Measurements from ENCODE around the gene SEPTIN1. TPM values are rescaled to one million over a fixed set of nuclear protein-coding genes. Genes with fewer than 3 reads are reported as not detected.
A peak's percentile ranks its signal among the peaks of the same experiment; 100 is the strongest.

Gene SEPTIN1
- total RNA-seq, 1 donor from 2014 or later: 2.0 TPM

GRCh38 chr16:30367349-30368009 is 14.9 kb downstream of the SEPTIN1 start:
- Mint-ChIP-seq H3K36me3 (ENCODE audit: unreplicated experiment) (peaks cover 22% of the 10 kb centered on the region), H3K4me1 (ENCODE audit: unreplicated experiment) (peaks cover 41% of the 10 kb centered on the region), H3K9me3 (ENCODE audit: unreplicated experiment) (no peaks in the 10 kb centered on the region), H3K27ac (ENCODE audit: unreplicated experiment) (peak overlapping the region; percentile 80), H3K27me3 (ENCODE audit: unreplicated experiment) (no peaks in the 10 kb centered on the region), H3K4me3 (ENCODE audit: unreplicated experiment) (peak overlapping the region; percentile 85)
- no peak for TF ChIP-seq CTCF (IDR thresholded peaks at IDR 0.05)
- DNase-seq (ENCODE audit: extremely low spot score, unreplicated experiment): no peak

- peak overlapping the region; percentile 10 for H3K4me3 Mint-ChIP-seq (ENCODE audit: unreplicated experiment)
- H3K4me1 Mint-ChIP-seq (ENCODE audit: unreplicated experiment): peaks cover 38% of the 10 kb centered on the region
- DNase-seq (ENCODE audit: extremely low spot score, unreplicated experiment): no peak
- no peak overlapping the region for H3K27ac Mint-ChIP-seq (ENCODE audit: unreplicated experiment)
- no peaks in the 10 kb centered on the region for H3K27me3 Mint-ChIP-seq (ENCODE audit: unreplicated experiment)
- no peaks in the 10 kb centered on the region for H3K9me3 Mint-ChIP-seq (ENCODE audit: unreplicated experiment)
- no peak for TF ChIP-seq CTCF (IDR thresholded peaks at IDR 0.05)
- H3K36me3 Mint-ChIP-seq (ENCODE audit: unreplicated experiment): peaks cover 27% of the 10 kb centered on the region
Measured at GRCh38 chr16:30366511-30366910, 15.8 kb downstream of the SEPTIN1 start.

GRCh38 chr16:30365200-30365599 is 17.2 kb downstream of the SEPTIN1 start:
- peaks cover 33% of the 10 kb centered on the region for H3K4me1 Mint-ChIP-seq (ENCODE audit: unreplicated experiment)
- no peak for DNase-seq (ENCODE audit: extremely low spot score, unreplicated experiment)
- H3K4me3 Mint-ChIP-seq (ENCODE audit: unreplicated experiment): no peak overlapping the region
- H3K27ac Mint-ChIP-seq (ENCODE audit: unreplicated experiment): no peak overlapping the region
- no peaks in the 10 kb centered on the region for H3K27me3 Mint-ChIP-seq (ENCODE audit: unreplicated experiment)
- H3K36me3 Mint-ChIP-seq (ENCODE audit: unreplicated experiment): peaks cover 30% of the 10 kb centered on the region
- no peak for TF ChIP-seq CTCF (IDR thresholded peaks at IDR 0.05)
- no peaks in the 10 kb centered on the region for H3K9me3 Mint-ChIP-seq (ENCODE audit: unreplicated experiment)

GRCh38 chr16:30361180-30361579 is 21.2 kb downstream of the SEPTIN1 start:
- Mint-ChIP-seq H3K27me3 (ENCODE audit: unreplicated experiment) (no peaks in the 10 kb centered on the region), H3K9me3 (ENCODE audit: unreplicated experiment) (no peaks in the 10 kb centered on the region), H3K4me1 (ENCODE audit: unreplicated experiment) (peaks cover 6% of the 10 kb centered on the region), H3K27ac (ENCODE audit: unreplicated experiment) (no peak overlapping the region), H3K4me3 (ENCODE audit: unreplicated experiment) (no peak overlapping the region), H3K36me3 (ENCODE audit: unreplicated experiment) (peaks cover 32% of the 10 kb centered on the region)
- no peak for TF ChIP-seq CTCF (IDR thresholded peaks at IDR 0.05)
- DNase-seq (ENCODE audit: extremely low spot score, unreplicated experiment): no peak

GRCh38 chr16:30359871-30360170 is 22.5 kb downstream of the SEPTIN1 start:
- Mint-ChIP-seq H3K27me3 (ENCODE audit: unreplicated experiment) (no peaks in the 10 kb centered on the region), H3K9me3 (ENCODE audit: unreplicated experiment) (no peaks in the 10 kb centered on the region), H3K27ac (ENCODE audit: unreplicated experiment) (no peak overlapping the region), H3K36me3 (ENCODE audit: unreplicated experiment) (peaks cover 22% of the 10 kb centered on the region), H3K4me1 (ENCODE audit: unreplicated experiment) (peaks cover 7% of the 10 kb centered on the region), H3K4me3 (ENCODE audit: unreplicated experiment) (no peak overlapping the region)
- TF ChIP-seq CTCF (IDR thresholded peaks at IDR 0.05): no peak
- no peak for DNase-seq (ENCODE audit: extremely low spot score, unreplicated experiment)

Measured in osteocyte (in vitro differentiated cells).